GM23248 (cell line): ENCODE measurements around the gene POLL. TPM values are rescaled to one million over a fixed set of nuclear protein-coding genes. Genes with fewer than 3 reads are reported as not detected.

Experiments
- DNase-seq: peaks from one replicate; pipeline ENCODE4 v3.0.0-alpha.2; 2015
- H2AFZ ChIP-seq: fragments of 200-600 bp; sonication (generic); 2 replicates; pipeline ENCODE4 v1.6.1; 2016; ENCODE audit warnings: antibody characterized with exemption
- H3F3A ChIP-seq: fragments of 200-600 bp; sonication (generic); 2 replicates; pipeline ENCODE4 v1.6.1; 2016; ENCODE audit warnings: mild to moderate bottlenecking, antibody characterized with exemption, mixed run types; ENCODE audit not compliant: insufficient read depth
- H3K27ac ChIP-seq: fragments of 200-600 bp; sonication (generic); 2 replicates; pipeline ENCODE4 v1.5.1; 2016; ENCODE audit warnings: mild to moderate bottlenecking
- H3K27me3 ChIP-seq: fragments of 200-600 bp; sonication (generic); replicated peaks from 2 replicates; pipeline ENCODE4 v1.6.1; 2016; ENCODE audit warnings: mild to moderate bottlenecking; ENCODE audit not compliant: insufficient read depth
- H3K36me3 ChIP-seq: fragments of 200-600 bp; sonication (generic); 2 replicates; pipeline ENCODE4 v1.6.1; 2016; ENCODE audit warnings: low read depth, mild to moderate bottlenecking
- H3K4me1 ChIP-seq: fragments of 200-600 bp; sonication (generic); 2 replicates; pipeline ENCODE4 v1.6.1; 2016; ENCODE audit warnings: mild to moderate bottlenecking; ENCODE audit not compliant: insufficient read depth
- H3K4me2 ChIP-seq: fragments of 200-600 bp; sonication (generic); one replicate; pipeline ENCODE4 v1.6.1; 2016; ENCODE audit warnings: mild to moderate bottlenecking; ENCODE audit not compliant: unreplicated experiment
- H3K4me3 ChIP-seq: fragments of 200-600 bp; sonication (generic); 2 replicates; pipeline ENCODE4 v1.5.1; 2016; ENCODE audit warnings: mild to moderate bottlenecking
- H3K79me2 ChIP-seq: fragments of 200-600 bp; sonication (generic); 2 replicates; pipeline ENCODE4 v1.6.1; 2016; ENCODE audit warnings: mild to moderate bottlenecking; ENCODE audit not compliant: insufficient read depth
- H3K9ac ChIP-seq: fragments of 200-600 bp; sonication (generic); 2 replicates; pipeline ENCODE4 v1.6.1; 2016; ENCODE audit warnings: mild to moderate bottlenecking
- H3K9me2 ChIP-seq: fragments of 200-600 bp; sonication (generic); 2 replicates; pipeline ENCODE4 v1.6.1; 2016; ENCODE audit warnings: mixed run types, mild to moderate bottlenecking, moderate library complexity; ENCODE audit not compliant: insufficient read depth
- H3K9me3 ChIP-seq: fragments of 200-600 bp; sonication (generic); one replicate; pipeline ENCODE4 v1.6.1; 2017; ENCODE audit warnings: low read depth
- H4K20me1 ChIP-seq: fragments of 200-600 bp; sonication (generic); 2 replicates; pipeline ENCODE4 v1.6.0; 2016; ENCODE audit not compliant: insufficient read depth
- EZH2 ChIP-seq: fragments of 200-600 bp; sonication (generic); IDR thresholded peaks from 2 replicates; pipeline ENCODE4 v1.6.1; 2018; ENCODE audit warnings: antibody characterized with exemption, mild to moderate bottlenecking; ENCODE audit not compliant: insufficient read depth, poor library complexity, severe bottlenecking
- EZH2phosphoT487 ChIP-seq: fragments of 200-600 bp; sonication (generic); IDR thresholded peaks from 2 replicates; pipeline ENCODE4 v1.6.1; 2018; ENCODE audit warnings: antibody characterized with exemption, moderate library complexity, mild to moderate bottlenecking, low read depth; ENCODE audit not compliant: insufficient read depth
- WGBS, 2 experiments: methylation state at CpG; one replicate each; pipeline ENCODE4 v1.1.6; 2015 to 2017; ENCODE audit warnings: low lambda C conversion rate in 2 of 2, low coverage in 1 of 2; ENCODE audit errors: missing lambda C conversion rate in 2 of 2; 5-methylcytosine and 5-hydroxymethylcytosine counted together
- in situ Hi-C: fragments of 300-500 bp; cut with MboI; formaldehyde crosslinking; loops from 2 replicates; pipeline ENCODE4 v1.15.0; 2020
- polyA plus RNA-seq: library from polyadenylated mRNA; unstranded; fragments of >200 nt; fragmentation: Nextera tagmentation; extraction: Ambion mirVana; gene quantifications from 2 replicates; pipeline ENCODE4 v1.2.1, GENCODE V29; 2016
- total RNA-seq: library from RNA; depleted of rRNA; stranded (reverse); fragments of >200 nt; shearing (Covaris generic); gene quantifications from 2 replicates; pipeline ENCODE4 v1.2.3, GENCODE V29; 2014

The POLL gene
- total and polyA plus RNA-seq, 2 experiments from 2014 or later = 12.1 to 13.1 TPM

- in situ Hi-C loops = no loop called here
These were observed 42.0 kb upstream of the POLL start for GRCh38 chr10:101629837-101630632.

GRCh38 chr10:101625821-101626412, 37.9 kb upstream of the POLL start:
- peak; percentile 10 for DNase-seq
- in situ Hi-C loops = no loop called here
- Histone ChIP-seq H3K4me2 (no peak overlapping the region), H3K4me3 (no peak overlapping the region), H3K4me1 (no peaks in the 10 kb centered on the region), H4K20me1 (no peaks in the 10 kb centered on the region), H3F3A (no peaks in the 10 kb centered on the region), H3K36me3 (peaks cover 14% of the 10 kb centered on the region; the same call in 1 of the 2 replicates), H3K79me2 (no peaks in the 10 kb centered on the region), H3K27ac (no peak overlapping the region), H3K9ac (no peak overlapping the region), H3K9me3 (no peaks in the 10 kb centered on the region), H2AFZ (no peak overlapping the region), H3K9me2 (no peaks in the 10 kb centered on the region), H3K27me3 (no peaks in the 10 kb centered on the region)
- WGBS, 2 experiments = 45 to 73% methylated on average over 1 of the region's 1 CpG
- TF ChIP-seq EZH2phosphoT487 = no peak
- TF ChIP-seq EZH2 = no peak

More at GRCh38 chr10:101629837-101630632, 42.0 kb upstream of the POLL start:
- H3K4me3 ChIP-seq = no peak overlapping the region
- no peaks in the 10 kb centered on the region for H4K20me1 ChIP-seq
- 83 to 84% methylated on average over 13 of the region's 13 CpGs for WGBS, 2 experiments
- H3K9me2 ChIP-seq = no peaks in the 10 kb centered on the region
- no peaks in the 10 kb centered on the region for H3K27me3 ChIP-seq
- no peaks in the 10 kb centered on the region for H3K4me1 ChIP-seq
- H3K79me2 ChIP-seq = no peaks in the 10 kb centered on the region
- H3K36me3 ChIP-seq = no peaks in the 10 kb centered on the region
- no peaks in the 10 kb centered on the region for H3F3A ChIP-seq
- H3K9me3 ChIP-seq = no peaks in the 10 kb centered on the region
- H3K9ac ChIP-seq = no peak overlapping the region
- no peak overlapping the region for H3K4me2 ChIP-seq
- no peak overlapping the region for H2AFZ ChIP-seq
- no peak for TF ChIP-seq EZH2phosphoT487
- H3K27ac ChIP-seq = no peak overlapping the region
- DNase-seq = no peak

- DNase-seq = no peak
- Histone ChIP-seq H3K9ac (no peak overlapping the region), H3K4me3 (no peak overlapping the region), H3K9me3 (no peaks in the 10 kb centered on the region), H3K27ac (no peak overlapping the region), H3K4me1 (no peaks in the 10 kb centered on the region), H3K4me2 (no peak overlapping the region), H3K79me2 (no peaks in the 10 kb centered on the region), H3K9me2 (no peaks in the 10 kb centered on the region), H3F3A (no peaks in the 10 kb centered on the region), H3K27me3 (no peaks in the 10 kb centered on the region), H2AFZ (no peak overlapping the region), H4K20me1 (no peaks in the 10 kb centered on the region), H3K36me3 (peaks cover 14% of the 10 kb centered on the region; the same call in 1 of the 2 replicates)
- TF ChIP-seq EZH2 = no peak
- no peak for TF ChIP-seq EZH2phosphoT487
- 82 to 87% methylated on average over 4 of the region's 4 CpGs for WGBS, 2 experiments
- in situ Hi-C loops = no loop called here
These were observed 36.6 kb upstream of the POLL start for GRCh38 chr10:101624526-101625102.

GRCh38 chr10:101623528-101623927, 35.5 kb upstream of the POLL start:
- in situ Hi-C loops = no loop called here
- Histone ChIP-seq H3K79me2 (no peaks in the 10 kb centered on the region), H3K27ac (no peak overlapping the region), H3K4me2 (no peak overlapping the region), H3K4me3 (no peak overlapping the region), H3K27me3 (no peaks in the 10 kb centered on the region), H3K9me3 (no peaks in the 10 kb centered on the region), H3K9ac (no peak overlapping the region), H3F3A (no peaks in the 10 kb centered on the region), H4K20me1 (no peaks in the 10 kb centered on the region), H2AFZ (no peak overlapping the region), H3K4me1 (no peaks in the 10 kb centered on the region), H3K9me2 (no peaks in the 10 kb centered on the region), H3K36me3 (peaks cover 14% of the 10 kb centered on the region; the same call in 1 of the 2 replicates)
- no peak for DNase-seq
- WGBS, 2 experiments = 94 to 100% methylated on average over 1 of the region's 1 CpG
- TF ChIP-seq EZH2 (no peak), EZH2phosphoT487 (no peak)
